WTC11 (cell line): Measurements from ENCODE around the gene HEXD. TPM values are rescaled to one million over a fixed set of nuclear protein-coding genes. Genes with fewer than 3 reads are reported as not detected.

Source experiments
- ATAC-seq: fragments of 200-7000 bp; cut with Tn5 transposase; 2 replicates; pipeline ENCODE4 v1.10.0; 2021; ENCODE audit warnings: mild to moderate bottlenecking, moderate library complexity
- CTCF ChIA-PET: fragments of 300-600 bp; sonication (Branson Sonifier 250); formaldehyde crosslinking; loops from one replicate; lab custom pipeline; 2021; ENCODE audit warnings: antibody characterized with exemption; lab: Charles Lee
- POLR2A ChIA-PET: fragments of 350-600 bp; sonication (Branson Sonifier 250); formaldehyde crosslinking; loops from one replicate; lab custom pipeline; 2021; ENCODE audit warnings: antibody characterized with exemption; lab: Charles Lee
- DNase-seq: peaks from one replicate; pipeline ENCODE4 v3.0.0; 2021; ENCODE audit warnings: low spot score
- H3K27ac Mint-ChIP-seq: 2 replicates; pipeline ENCODE4 v1.8.0; 2021; ENCODE audit warnings: mixed read lengths
- H3K27me3 Mint-ChIP-seq: 2 replicates; pipeline ENCODE4 v1.8.0; 2021; ENCODE audit warnings: low read depth, mild to moderate bottlenecking, moderate library complexity, mixed read lengths
- H3K36me3 Mint-ChIP-seq: 2 replicates; pipeline ENCODE4 v1.8.0; 2021; ENCODE audit warnings: mixed read lengths
- H3K4me1 Mint-ChIP-seq: 2 replicates; pipeline ENCODE4 v1.8.0; 2022; ENCODE audit warnings: mixed read lengths
- H3K4me3 Mint-ChIP-seq: 2 replicates; pipeline ENCODE4 v1.8.0; 2021; ENCODE audit warnings: mild to moderate bottlenecking, moderate library complexity, mixed read lengths
- H3K9me3 Mint-ChIP-seq: 2 replicates; pipeline ENCODE4 v1.8.0; 2021; ENCODE audit warnings: mixed read lengths
- ATF3 ChIP-seq: sonication (generic); formaldehyde crosslinking; conservative IDR thresholded peaks from 2 replicates; pipeline ENCODE4 v1.8.1; 2022; ENCODE audit warnings: mild to moderate bottlenecking, missing genetic modification reagents
- CREB1 ChIP-seq: sonication (generic); formaldehyde crosslinking; IDR thresholded peaks from 2 replicates; pipeline ENCODE4 v1.8.0; 2023; ENCODE audit warnings: mild to moderate bottlenecking, missing genetic modification reagents
- EMX1 ChIP-seq: fragments of 250-450 bp; sonication (Bioruptor Pico); IDR thresholded peaks from 2 replicates; pipeline ENCODE4 v1.8.0; 2021; ENCODE audit warnings: mild to moderate bottlenecking
- ESRRA ChIP-seq: sonication (generic); formaldehyde crosslinking; IDR thresholded peaks from 2 replicates; pipeline ENCODE4 v1.8.1; 2022; ENCODE audit warnings: mild to moderate bottlenecking, missing genetic modification reagents, borderline replicate concordance
- ETV6 ChIP-seq: sonication (generic); formaldehyde crosslinking; IDR thresholded peaks from 2 replicates; pipeline ENCODE4 v1.8.1; 2022; ENCODE audit warnings: mild to moderate bottlenecking, missing genetic modification reagents
- GRHL2 ChIP-seq: fragments of 250-450 bp; sonication (Bioruptor Pico); IDR thresholded peaks from 2 replicates; pipeline ENCODE4 v1.8.0; 2022; ENCODE audit warnings: mild to moderate bottlenecking, moderate library complexity; ENCODE audit not compliant: insufficient replicate concordance, severe bottlenecking
- GTF2I ChIP-seq: fragments of 250-450 bp; sonication (Bioruptor Pico); conservative IDR thresholded peaks from 2 replicates; pipeline ENCODE4 v1.4.0; 2021; ENCODE audit warnings: mild to moderate bottlenecking
- MYBL2 ChIP-seq: sonication (generic); formaldehyde crosslinking; IDR thresholded peaks from 2 replicates; pipeline ENCODE4 v1.8.1; 2023; ENCODE audit warnings: mild to moderate bottlenecking, moderate library complexity, missing genetic modification reagents
- NFYB ChIP-seq: sonication (generic); formaldehyde crosslinking; conservative IDR thresholded peaks from 2 replicates; pipeline ENCODE4 v1.8.0; 2022; ENCODE audit warnings: low read depth, missing genetic modification reagents
- NR2C2 ChIP-seq: sonication (generic); formaldehyde crosslinking; IDR thresholded peaks from 2 replicates; pipeline ENCODE4 v1.8.0; 2022; ENCODE audit warnings: mild to moderate bottlenecking, missing genetic modification reagents
- PRDM15 ChIP-seq: sonication (generic); formaldehyde crosslinking; IDR thresholded peaks from 2 replicates; pipeline ENCODE4 v1.8.0; 2022; ENCODE audit warnings: missing genetic modification reagents
- PRRX2 ChIP-seq: fragments of 250-450 bp; sonication (Bioruptor Pico); IDR thresholded peaks from 2 replicates; pipeline ENCODE4 v1.8.0; 2021; ENCODE audit warnings: mild to moderate bottlenecking
- RORB ChIP-seq: fragments of 250-450 bp; sonication (Bioruptor Pico); IDR thresholded peaks from 2 replicates; pipeline ENCODE4 v1.9.0; 2021; ENCODE audit warnings: mild to moderate bottlenecking
- SMAD3 ChIP-seq: sonication (generic); formaldehyde crosslinking; IDR thresholded peaks from 2 replicates; pipeline ENCODE4 v1.8.0; 2022; ENCODE audit warnings: missing genetic modification reagents, mild to moderate bottlenecking, borderline replicate concordance
- TCF7 ChIP-seq: sonication (generic); formaldehyde crosslinking; IDR thresholded peaks from 2 replicates; pipeline ENCODE4 v1.8.0; 2022; ENCODE audit warnings: mild to moderate bottlenecking, low read depth, missing genetic modification reagents, moderate library complexity
- ZNF138 ChIP-seq: sonication (generic); formaldehyde crosslinking; conservative IDR thresholded peaks from 2 replicates; pipeline ENCODE4 v1.8.1; 2022; ENCODE audit warnings: mild to moderate bottlenecking, moderate library complexity, missing genetic modification reagents
- ZNF219 ChIP-seq: sonication (generic); formaldehyde crosslinking; IDR thresholded peaks from 2 replicates; pipeline ENCODE4 v1.8.0; 2023; ENCODE audit warnings: missing genetic modification reagents, mild to moderate bottlenecking, borderline replicate concordance
- ZNF317 ChIP-seq: sonication (generic); formaldehyde crosslinking; IDR thresholded peaks from 2 replicates; pipeline ENCODE4 v1.8.1; 2023; ENCODE audit warnings: low read depth, mild to moderate bottlenecking, moderate library complexity, missing genetic modification reagents, borderline replicate concordance
- total RNA-seq: library from RNA; stranded (reverse); gene quantifications from 3 replicates; pipeline ENCODE4 v1.2.3, GENCODE V29; 2021
- TF ChIP-seq, protein P1 (sequence below): sonication (generic); formaldehyde crosslinking; IDR thresholded peaks from 2 replicates; pipeline ENCODE4 v1.8.0; 2022; ENCODE audit warnings: mild to moderate bottlenecking, missing genetic modification reagents
- TF ChIP-seq, protein P2 (sequence below): sonication (generic); formaldehyde crosslinking; IDR thresholded peaks from 2 replicates; pipeline ENCODE4 v1.8.1; 2022; ENCODE audit warnings: low read depth, missing genetic modification reagents, borderline replicate concordance
- TF ChIP-seq, protein P3 (sequence below): fragments of 200-600 bp; IDR thresholded peaks from 2 replicates; pipeline ENCODE4 v1.8.0; 2022; ENCODE audit warnings: antibody characterized with exemption

HEXD gene
- total RNA-seq, 1 experiment from 2014 or later, result 36.0 TPM

DNA sequence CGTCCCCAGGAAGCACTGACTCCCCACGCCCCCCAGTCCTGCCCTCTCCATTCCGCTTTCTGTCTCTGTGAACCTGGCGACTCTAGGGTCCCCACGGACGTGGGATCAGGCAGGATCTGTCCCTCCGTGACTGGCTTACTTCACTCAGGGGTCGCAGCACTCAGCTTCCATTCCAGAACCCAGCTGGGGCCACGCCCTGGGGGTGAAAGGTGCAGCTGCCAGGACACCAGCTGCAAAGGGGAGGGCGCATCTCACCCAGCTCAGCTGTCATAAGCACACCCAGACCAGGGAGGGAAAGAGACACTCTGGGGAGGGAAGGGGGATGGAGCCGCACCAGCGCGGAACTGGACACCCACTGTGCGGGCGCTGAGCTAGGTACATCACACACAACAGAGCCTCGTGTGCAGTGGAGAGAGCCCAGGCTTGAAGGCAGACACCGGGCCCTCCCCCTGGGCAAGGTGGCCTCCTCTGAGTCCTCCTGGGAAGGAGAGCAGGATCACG is 18.5 kb upstream of the HEXD start:
- Mint-ChIP-seq H3K27me3 (no peaks in the 10 kb centered on the region), H3K36me3 (peaks cover 9% of the 10 kb centered on the region), H3K9me3 (no peaks in the 10 kb centered on the region), H3K4me1 (no peaks in the 10 kb centered on the region), H3K4me3 (no peak overlapping the region), H3K27ac (no peak overlapping the region; the same call in 1 of the 2 replicates)
- DNase-seq (no peak), ATAC-seq (no peak)
- POLR2A ChIA-PET, result no interaction called here
- no peak for TF ChIP-seq NFYB (CRISPR knock-in tag)
- TF ChIP-seq SMAD3, result no peak
- no peak for TF ChIP-seq MYBL2 (CRISPR knock-in tag)
- TF ChIP-seq EMX1, result no peak
- no peak for TF ChIP-seq ATF3 (CRISPR knock-in tag)
- TF ChIP-seq ZNF219, result no peak
- no peak for TF ChIP-seq ETV6 (CRISPR knock-in tag)
- TF ChIP-seq ZNF138, result no peak
- no peak for TF ChIP-seq PRRX2 (CRISPR knock-in tag)
- TF ChIP-seq, protein P1, sequence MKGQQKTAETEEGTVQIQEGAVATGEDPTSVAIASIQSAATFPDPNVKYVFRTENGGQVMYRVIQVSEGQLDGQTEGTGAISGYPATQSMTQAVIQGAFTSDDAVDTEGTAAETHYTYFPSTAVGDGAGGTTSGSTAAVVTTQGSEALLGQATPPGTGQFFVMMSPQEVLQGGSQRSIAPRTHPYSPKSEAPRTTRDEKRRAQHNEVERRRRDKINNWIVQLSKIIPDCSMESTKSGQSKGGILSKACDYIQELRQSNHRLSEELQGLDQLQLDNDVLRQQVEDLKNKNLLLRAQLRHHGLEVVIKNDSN, result no peak
- TF ChIP-seq GRHL2 (CRISPR knock-in tag), result no peak
- CTCF ChIA-PET, result interaction anchor here (1.0 kb wide), 1 partner anchor 24 kb away, joined by 3 read pairs; no protein-coding TSS in a partner anchor

DNA sequence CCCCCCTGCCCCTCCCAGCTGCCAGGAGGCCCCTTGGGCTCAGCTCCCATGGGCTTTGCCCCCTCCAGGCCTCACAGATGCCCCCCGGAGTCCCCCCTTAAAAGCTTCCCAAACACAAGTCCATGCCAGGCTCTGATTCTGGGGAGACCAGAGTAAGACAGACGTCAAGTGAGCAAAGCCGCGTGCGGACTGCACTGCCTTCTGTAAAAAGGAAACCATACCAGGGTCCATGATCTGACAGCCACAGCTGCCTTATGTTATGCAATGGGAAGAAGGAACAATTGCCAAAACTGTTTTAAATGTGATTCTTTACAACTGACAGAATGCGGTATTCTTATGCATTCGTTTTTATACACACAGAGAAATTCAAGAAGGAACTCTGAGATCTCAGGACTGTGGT is 17.9 kb upstream of the HEXD start:
- Mint-ChIP-seq H3K27me3 (no peaks in the 10 kb centered on the region), H3K4me3 (no peak overlapping the region), H3K4me1 (no peaks in the 10 kb centered on the region), H3K27ac (no peak overlapping the region)
- ATAC-seq (no peak), DNase-seq (no peak)
- TF ChIP-seq, protein P2, sequence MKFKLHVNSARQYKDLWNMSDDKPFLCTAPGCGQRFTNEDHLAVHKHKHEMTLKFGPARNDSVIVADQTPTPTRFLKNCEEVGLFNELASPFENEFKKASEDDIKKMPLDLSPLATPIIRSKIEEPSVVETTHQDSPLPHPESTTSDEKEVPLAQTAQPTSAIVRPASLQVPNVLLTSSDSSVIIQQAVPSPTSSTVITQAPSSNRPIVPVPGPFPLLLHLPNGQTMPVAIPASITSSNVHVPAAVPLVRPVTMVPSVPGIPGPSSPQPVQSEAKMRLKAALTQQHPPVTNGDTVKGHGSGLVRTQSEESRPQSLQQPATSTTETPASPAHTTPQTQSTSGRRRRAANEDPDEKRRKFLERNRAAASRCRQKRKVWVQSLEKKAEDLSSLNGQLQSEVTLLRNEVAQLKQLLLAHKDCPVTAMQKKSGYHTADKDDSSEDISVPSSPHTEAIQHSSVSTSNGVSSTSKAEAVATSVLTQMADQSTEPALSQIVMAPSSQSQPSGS (CRISPR knock-in tag), result no peak
- no peak for TF ChIP-seq PRDM15
- TF ChIP-seq CREB1 (CRISPR knock-in tag), result no peak
- no peak for TF ChIP-seq NR2C2 (CRISPR knock-in tag)
- no peak for TF ChIP-seq RORB (CRISPR knock-in tag)
- no peak for TF ChIP-seq ZNF317 (CRISPR knock-in tag)
- TF ChIP-seq GTF2I (CRISPR knock-in tag), result no peak
- TF ChIP-seq ESRRA (CRISPR knock-in tag), result no peak
- TF ChIP-seq TCF7, result no peak
- TF ChIP-seq, protein P3, sequence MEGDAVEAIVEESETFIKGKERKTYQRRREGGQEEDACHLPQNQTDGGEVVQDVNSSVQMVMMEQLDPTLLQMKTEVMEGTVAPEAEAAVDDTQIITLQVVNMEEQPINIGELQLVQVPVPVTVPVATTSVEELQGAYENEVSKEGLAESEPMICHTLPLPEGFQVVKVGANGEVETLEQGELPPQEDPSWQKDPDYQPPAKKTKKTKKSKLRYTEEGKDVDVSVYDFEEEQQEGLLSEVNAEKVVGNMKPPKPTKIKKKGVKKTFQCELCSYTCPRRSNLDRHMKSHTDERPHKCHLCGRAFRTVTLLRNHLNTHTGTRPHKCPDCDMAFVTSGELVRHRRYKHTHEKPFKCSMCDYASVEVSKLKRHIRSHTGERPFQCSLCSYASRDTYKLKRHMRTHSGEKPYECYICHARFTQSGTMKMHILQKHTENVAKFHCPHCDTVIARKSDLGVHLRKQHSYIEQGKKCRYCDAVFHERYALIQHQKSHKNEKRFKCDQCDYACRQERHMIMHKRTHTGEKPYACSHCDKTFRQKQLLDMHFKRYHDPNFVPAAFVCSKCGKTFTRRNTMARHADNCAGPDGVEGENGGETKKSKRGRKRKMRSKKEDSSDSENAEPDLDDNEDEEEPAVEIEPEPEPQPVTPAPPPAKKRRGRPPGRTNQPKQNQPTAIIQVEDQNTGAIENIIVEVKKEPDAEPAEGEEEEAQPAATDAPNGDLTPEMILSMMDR, result no peak
- TF ChIP-seq, all 79 proteins: peak for 0
- Mint-ChIP-seq H3K36me3 (peaks cover 9% of the 10 kb centered on the region), H3K9me3 (no peaks in the 10 kb centered on the region)
- ChIA-PET POLR2A (interaction anchor here (0.6 kb wide), 1 partner anchor 26 kb away, joined by 3 read pairs; no protein-coding TSS in a partner anchor), CTCF (interaction anchor here (1.0 kb wide), 1 partner anchor 24 kb away, joined by 3 read pairs; no protein-coding TSS in a partner anchor)
